NCI-H345 (cell line): ENCODE measurements around the gene HLA-DOB.

ENCODE experiments used
- DNase-seq: peaks from one replicate; lab custom pipeline; 2025; lab: John Stamatoyannopoulos, UW

HLA-DOB gene

GRCh38 chr6:32843331-32843978, 26.7 kb upstream of the HLA-DOB start:
- peak; percentile 22 for DNase-seq

GRCh38 chr6:32842690-32843089, 25.9 kb upstream of the HLA-DOB start:
- no peak for DNase-seq

- DNase-seq: no peak
Measured at GRCh38 chr6:32842021-32842650, 25.3 kb upstream of the HLA-DOB start.

GRCh38 chr6:32840604-32841246, 23.9 kb upstream of the HLA-DOB start:
- DNase-seq: no peak

- no peak for DNase-seq
Measured at GRCh38 chr6:32839356-32839755, 22.6 kb upstream of the HLA-DOB start.

- DNase-seq: peak; percentile 87
Measured at GRCh38 chr6:32838114-32838958, 21.5 kb upstream of the HLA-DOB start, which contains the start of gene TAP2. TSS of gene TAP2 (minus strand) at chr6:32838739. CDS start at chr6:32838233, 506 bp downstream.

GRCh38 chr6:32837651-32838113, 20.9 kb upstream of the HLA-DOB start:
- no peak for DNase-seq

- no peak for DNase-seq
Measured at GRCh38 chr6:32836873-32837272, 20.1 kb upstream of the HLA-DOB start.

- no peak for DNase-seq
Measured at GRCh38 chr6:32835167-32835893, 18.5 kb upstream of the HLA-DOB start.

- DNase-seq: no peak
Measured at GRCh38 chr6:32833664-32834063, 16.9 kb upstream of the HLA-DOB start.

- no peak for DNase-seq
Measured at GRCh38 chr6:32832535-32832934, 15.7 kb upstream of the HLA-DOB start.

GRCh38 chr6:32830936-32831335, 14.1 kb upstream of the HLA-DOB start:
- no peak for DNase-seq

GRCh38 chr6:32830017-32830416, 13.2 kb upstream of the HLA-DOB start:
- no peak for DNase-seq

- no peak for DNase-seq
Measured at GRCh38 chr6:32829495-32829894, 12.7 kb upstream of the HLA-DOB start.

- DNase-seq: no peak
Measured at GRCh38 chr6:32827025-32827424, 10.2 kb upstream of the HLA-DOB start.

- no peak for DNase-seq
Measured at GRCh38 chr6:32825966-32826365, 9.2 kb upstream of the HLA-DOB start.

GRCh38 chr6:32819729-32820128, 2.9 kb upstream of the HLA-DOB start:
- DNase-seq: no peak

GRCh38 chr6:32818867-32819266, 2.1 kb upstream of the HLA-DOB start:
- DNase-seq: no peak

- DNase-seq: no peak
Measured at GRCh38 chr6:32815996-32816395, 806 bp downstream of the HLA-DOB start.

- DNase-seq: no peak
Measured at GRCh38 chr6:32815115-32815514, 1.7 kb downstream of the HLA-DOB start.

GRCh38 chr6:32814145-32814544, 2.7 kb downstream of the HLA-DOB start:
- DNase-seq: no peak

GRCh38 chr6:32809171-32809570, 7.6 kb downstream of the HLA-DOB start:
- DNase-seq: no peak
